Measurements from ENCODE around the gene ZNF462.

The ZNF462 gene

GRCh38 chr9:106861640-106862109 lies 1.3 kb upstream of the ZNF462 start:
- DNase-seq (ENCODE audit: low read depth in 2 of 2): no peak

DNA sequence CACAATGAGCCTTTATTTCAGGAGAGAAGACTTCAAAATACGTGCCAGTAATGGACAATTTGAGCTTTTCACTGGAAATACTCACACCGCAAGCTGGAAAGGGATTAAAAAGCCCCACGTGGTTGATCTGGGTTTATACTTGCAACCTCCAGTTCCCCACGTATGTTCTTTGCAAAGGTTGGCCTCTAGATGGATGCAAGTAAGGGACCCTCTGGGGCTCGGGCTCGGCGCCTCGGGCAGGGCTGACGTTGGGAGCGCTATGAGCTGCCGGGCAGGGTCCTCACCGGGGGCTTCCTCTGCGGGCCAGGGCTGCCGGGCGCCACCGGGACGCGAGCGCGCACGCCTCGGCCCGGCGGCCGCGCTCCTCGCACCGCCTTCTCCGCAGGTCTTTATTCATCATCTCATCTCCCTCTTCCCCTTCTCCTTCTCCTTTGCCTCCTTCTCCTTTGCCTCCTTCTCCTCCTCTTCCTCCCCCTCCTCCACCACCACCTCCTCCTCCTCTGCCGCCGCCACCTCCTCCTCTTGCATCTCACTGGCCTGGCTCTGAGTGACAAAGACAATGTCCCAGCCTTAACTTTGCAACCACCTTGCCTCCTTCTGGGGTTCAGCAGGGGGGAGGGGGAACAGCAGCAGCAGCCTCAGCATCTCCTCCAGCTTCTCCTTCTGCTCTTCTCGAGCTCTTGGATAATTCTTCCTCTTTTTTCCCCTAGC lies 701 bp upstream of the ZNF462 start:
- DNase-seq (ENCODE audit: low read depth in 2 of 2): no peak

GRCh38 chr9:106864373-106865143 lies 1.6 kb downstream of the ZNF462 start:
- DNase-seq (ENCODE audit: low read depth in 2 of 2): no peak

DNA sequence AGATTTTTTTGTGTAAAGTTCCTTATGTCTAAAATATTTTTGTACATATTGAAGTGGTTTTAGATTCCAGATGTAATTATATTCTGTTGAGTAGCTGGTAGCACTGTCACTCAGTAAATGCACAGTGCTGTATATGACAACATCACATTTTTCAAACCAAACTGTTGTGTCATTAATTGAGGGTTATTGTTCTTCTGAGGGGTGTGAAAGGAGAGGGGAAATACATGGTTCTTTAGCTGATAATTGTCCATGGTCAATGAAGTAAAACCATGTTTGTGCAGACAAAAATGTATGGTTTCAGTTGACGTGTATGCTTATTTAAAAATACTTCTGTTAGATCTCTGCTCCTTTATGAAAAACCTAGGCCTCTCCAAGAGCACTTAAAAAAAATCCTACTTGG lies 3.3 kb downstream of the ZNF462 start:
- DNase-seq (ENCODE audit: low read depth in 2 of 2): no peak

- DNase-seq (ENCODE audit: low read depth in 2 of 2): no peak
These were observed 4.3 kb downstream of the ZNF462 start for GRCh38 chr9:106867286-106867685.

DNA sequence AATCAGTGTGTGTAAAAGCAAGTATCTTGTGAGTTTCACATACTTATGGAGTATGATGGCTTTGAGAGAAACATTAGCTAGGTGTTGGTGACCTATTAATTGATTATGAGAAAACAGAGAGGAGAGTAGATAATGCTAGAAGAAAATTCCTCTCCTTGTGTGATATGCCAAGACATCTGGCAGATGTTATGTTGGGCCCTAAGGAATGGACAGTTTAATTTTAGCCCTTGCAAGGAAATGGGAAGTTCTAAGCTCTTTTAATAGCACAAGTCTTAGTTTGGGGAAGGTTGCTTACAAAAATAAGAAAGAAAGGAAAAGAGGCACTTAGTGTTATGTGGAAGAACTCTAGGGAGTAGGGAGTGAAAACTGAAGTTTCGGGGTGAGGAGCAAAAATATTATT lies 5.1 kb downstream of the ZNF462 start:
- DNase-seq (ENCODE audit: low read depth in 2 of 2): no peak

- DNase-seq (ENCODE audit: low read depth in 2 of 2): no peak
These were observed 5.6 kb downstream of the ZNF462 start for GRCh38 chr9:106868565-106868964.

GRCh38 chr9:106869028-106869427 lies 6.1 kb downstream of the ZNF462 start:
- no peak for DNase-seq (ENCODE audit: low read depth in 2 of 2)

DNA sequence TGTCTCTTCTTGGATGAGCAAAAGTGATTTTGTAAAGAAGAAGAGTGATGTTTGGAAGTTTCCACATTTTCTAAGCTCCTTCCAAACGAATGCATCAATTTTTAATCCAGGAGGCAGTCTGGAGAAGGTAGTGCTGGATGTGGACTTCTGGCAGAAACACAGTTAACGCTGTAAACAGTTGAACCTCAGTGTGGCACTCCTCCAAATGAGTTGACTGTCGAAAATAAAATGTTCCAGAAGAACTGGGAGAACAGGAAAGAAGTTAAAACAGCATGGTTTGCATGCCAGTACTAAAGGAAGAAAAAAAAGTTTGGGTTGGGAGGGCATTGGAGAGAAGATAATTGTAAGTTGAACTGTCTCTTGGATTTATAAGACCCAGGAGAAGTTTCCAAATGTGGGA lies 6.5 kb downstream of the ZNF462 start:
- no peak for DNase-seq (ENCODE audit: low read depth in 2 of 2)

DNA sequence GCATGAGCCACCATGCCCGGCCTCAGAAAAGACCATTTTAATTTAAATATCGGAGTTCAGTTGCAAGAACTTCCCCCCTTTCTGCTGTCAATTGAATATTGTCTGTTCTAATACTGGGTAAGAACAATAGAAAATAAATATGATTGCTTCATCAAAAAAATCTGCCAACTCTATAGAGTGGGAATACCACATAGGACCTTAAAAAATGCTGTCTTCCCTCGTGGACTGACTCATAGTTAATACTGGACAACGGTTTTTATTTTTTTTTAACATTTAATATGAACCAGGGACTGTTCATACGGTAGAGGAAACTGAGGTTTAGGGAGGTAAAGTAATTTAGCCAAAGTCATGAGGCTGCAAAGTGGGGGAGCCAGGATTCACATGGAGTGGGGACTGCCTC lies 9.7 kb downstream of the ZNF462 start:
- no peak for DNase-seq (ENCODE audit: low read depth in 2 of 2)

GRCh38 chr9:106874031-106874430 lies 11.1 kb downstream of the ZNF462 start:
- no peak for DNase-seq (ENCODE audit: low read depth in 2 of 2)

DNA sequence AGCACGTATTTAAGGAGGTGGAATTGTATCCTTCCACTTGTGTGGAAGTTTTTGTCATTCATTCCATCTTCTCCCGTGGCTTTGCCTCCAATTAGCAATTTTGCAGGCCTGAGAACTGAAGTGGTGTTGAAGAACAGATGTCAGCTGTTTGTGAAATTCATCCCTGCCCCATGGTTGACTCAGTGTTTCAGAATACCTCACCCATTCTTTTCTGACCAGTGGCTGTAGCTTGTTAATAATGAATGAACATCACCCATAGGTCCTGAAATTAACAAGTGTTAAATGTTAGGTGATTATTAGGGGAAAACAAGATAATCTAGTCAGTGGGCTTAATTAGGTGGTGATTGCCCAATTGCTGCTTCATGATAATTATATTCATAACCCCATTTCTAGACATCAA lies 11.7 kb downstream of the ZNF462 start:
- no peak for DNase-seq (ENCODE audit: low read depth in 2 of 2)

DNA sequence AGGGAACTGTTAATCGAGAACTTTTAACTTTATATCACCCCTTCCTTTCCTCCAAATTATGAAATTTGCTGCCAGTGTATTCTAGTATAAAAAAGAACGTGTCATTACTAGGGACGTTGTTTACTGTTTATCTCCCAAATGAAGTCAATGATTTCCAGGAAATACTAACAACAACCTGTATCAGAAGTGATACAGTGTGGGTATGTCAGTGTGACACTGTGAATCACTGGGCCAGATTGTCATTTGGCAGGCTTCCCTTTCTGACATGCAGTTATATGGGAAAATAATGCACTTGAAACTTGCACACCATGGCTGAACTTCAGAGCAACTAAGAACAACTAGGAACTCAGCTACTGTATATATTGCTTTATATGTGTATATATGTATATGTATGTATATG lies 12.6 kb downstream of the ZNF462 start:
- DNase-seq (ENCODE audit: low read depth in 2 of 2): no peak

DNA sequence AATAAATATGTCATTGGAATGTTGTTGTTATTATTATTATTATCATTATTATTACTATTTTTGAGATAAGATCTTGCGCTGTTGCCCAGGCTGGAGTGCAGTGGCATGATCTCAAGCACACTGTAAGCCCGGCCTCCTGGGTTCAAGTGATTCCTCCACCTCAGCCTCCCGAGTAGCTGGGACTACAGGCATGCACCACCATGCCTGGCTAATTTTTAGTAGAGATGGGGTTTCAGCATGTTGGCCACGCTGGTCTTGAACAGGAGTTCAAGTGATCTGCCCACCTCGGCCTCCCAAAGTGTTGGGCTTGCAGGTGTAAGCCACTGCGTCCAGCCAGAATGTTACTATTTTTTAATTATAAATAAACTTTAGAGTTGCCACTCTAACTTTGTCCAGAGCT lies 14.4 kb downstream of the ZNF462 start:
- no peak for DNase-seq (ENCODE audit: low read depth in 2 of 2)

DNA sequence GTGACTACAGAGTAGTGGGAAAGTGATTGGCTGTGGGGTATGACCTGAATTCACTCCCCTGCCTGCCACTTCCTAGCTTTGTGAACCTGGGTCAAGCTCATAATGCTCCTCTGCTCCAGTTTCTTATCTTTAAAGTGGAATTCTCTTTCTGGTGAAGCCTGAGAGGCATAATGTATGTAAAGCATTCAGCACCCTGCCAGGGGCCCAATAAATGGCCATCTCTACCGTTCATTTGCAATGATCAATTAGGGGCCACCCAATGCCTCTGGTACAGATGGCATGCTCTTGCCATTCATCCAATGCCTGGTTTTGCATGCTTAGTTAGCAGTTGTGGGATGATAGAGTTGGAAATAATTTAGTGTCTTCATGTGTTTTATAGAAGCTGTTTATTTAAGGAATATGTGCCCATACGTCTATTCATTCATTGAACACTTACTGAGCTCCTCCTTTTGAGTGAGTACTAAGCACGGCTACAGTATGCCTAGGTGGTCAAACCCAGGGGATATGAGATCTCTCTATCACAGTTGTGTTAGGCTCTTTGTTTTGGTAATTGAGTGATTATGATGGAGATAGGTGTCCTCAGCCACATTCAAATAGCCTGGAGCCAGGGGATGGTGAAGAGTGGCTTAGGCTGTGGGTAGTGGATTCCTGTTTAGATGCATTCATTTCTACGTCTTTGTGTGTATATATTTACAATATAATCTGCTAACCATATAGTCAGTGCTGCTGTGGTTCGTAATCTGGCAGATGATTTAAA lies 15.3 kb downstream of the ZNF462 start:
- DNase-seq (ENCODE audit: low read depth in 2 of 2): no peak

DNA sequence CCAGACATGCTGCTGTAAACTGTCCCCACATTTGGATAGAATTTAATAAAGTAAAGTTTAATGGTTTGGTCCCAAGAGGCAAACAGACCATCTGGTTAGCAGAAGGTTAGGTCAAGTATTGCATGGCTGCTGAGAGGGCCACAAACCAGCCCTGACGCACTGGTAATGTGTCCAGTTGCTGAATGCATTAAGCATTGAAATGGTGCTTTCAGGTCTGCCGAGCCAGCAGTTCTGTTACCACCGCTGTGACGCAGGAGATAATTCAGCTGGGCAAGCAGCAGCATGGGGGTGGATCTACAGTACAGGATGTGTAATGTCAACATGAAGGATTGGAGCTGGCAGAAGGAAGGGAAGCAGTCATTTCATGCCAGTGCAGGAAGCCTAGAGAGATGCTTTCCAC lies 16.0 kb downstream of the ZNF462 start:
- no peak for DNase-seq (ENCODE audit: low read depth in 2 of 2)

DNA sequence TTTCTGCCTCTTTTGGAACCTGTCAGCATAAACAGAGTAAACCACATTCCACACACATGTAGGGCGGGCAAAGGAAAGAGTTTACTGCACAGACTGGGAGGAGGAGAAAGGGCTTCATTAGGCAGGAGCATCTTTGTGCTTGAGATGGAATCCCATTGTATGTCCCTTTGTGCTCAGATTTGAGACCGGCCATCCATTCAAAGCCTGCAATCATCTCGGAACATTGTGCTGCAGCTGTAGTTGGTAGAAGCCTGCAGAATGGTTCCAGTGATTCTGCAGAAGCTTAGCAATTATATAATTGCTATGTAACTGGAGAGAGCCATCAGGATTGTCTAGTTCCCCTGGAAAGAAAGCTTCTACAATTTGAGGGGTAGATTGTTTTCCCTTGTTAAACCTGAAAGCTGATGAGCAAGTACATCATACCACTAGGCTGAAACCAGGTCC lies 16.5 kb downstream of the ZNF462 start:
- DNase-seq (ENCODE audit: low read depth in 2 of 2): no peak

GRCh38 chr9:106880081-106880480 lies 17.1 kb downstream of the ZNF462 start:
- DNase-seq (ENCODE audit: low read depth in 2 of 2): no peak

GRCh38 chr9:106880863-106881262 lies 17.9 kb downstream of the ZNF462 start:
- no peak for DNase-seq (ENCODE audit: low read depth in 2 of 2)

- no peak for DNase-seq (ENCODE audit: low read depth in 2 of 2)
These were observed 20.1 kb downstream of the ZNF462 start for GRCh38 chr9:106883030-106883429.

GRCh38 chr9:106883626-106884190 lies 20.7 kb downstream of the ZNF462 start:
- DNase-seq (ENCODE audit: low read depth in 2 of 2): no peak

DNA sequence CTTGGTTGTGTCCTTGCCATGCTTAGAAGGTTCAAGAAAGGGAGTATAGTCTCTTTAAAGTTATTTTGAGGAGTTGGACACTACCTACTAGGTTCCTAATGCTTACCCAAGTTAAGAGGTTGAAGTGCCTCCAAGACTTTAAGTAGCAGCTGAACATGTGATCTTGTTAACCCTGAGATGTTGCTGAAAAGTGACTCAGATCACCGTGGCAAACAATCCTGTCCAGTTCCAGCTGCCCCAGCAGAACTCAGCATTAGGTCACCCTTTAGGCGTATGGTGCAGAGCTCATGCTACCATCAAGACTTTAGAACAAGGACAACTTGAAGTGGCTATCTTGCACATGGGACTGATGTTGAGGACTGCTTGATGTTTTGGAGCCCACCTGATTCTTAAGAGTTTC lies 22.5 kb downstream of the ZNF462 start:
- DNase-seq (ENCODE audit: low read depth in 2 of 2): no peak
